NCI-H1436 treated with DMSO at 0.1 percent for 48 hours (cell line): ENCODE results near the gene PLAAT3.
"Not testable (repeated sequence)": the region's sequence is repeated elsewhere in the genome, so short reads cannot be mapped to it uniquely, and the experiment has no call there.

Experiments
- DNase-seq: peaks from one replicate; lab custom pipeline; 2025; lab: John Stamatoyannopoulos, UW

PLAAT3 gene

GRCh38 chr11:63537293-63538101, 76.7 kb downstream of the PLAAT3 start:
- no peak for DNase-seq

- DNase-seq, result no peak
These were observed 77.5 kb downstream of the PLAAT3 start, which contains the start of gene PLAAT4 for GRCh38 chr11:63536669-63537292. TSS of gene PLAAT4 (plus strand) at chr11:63536808. CDS start at chr11:63536869, 61 bp downstream.

- DNase-seq, result no peak
These were observed 78.5 kb downstream of the PLAAT3 start for GRCh38 chr11:63535734-63536133.

- no peak for DNase-seq
These were observed 79.3 kb downstream of the PLAAT3 start for GRCh38 chr11:63534895-63535461.

- DNase-seq, result no peak
These were observed 80.2 kb downstream of the PLAAT3 start for GRCh38 chr11:63534076-63534475.

- DNase-seq, result no peak
These were observed 81.3 kb downstream of the PLAAT3 start for GRCh38 chr11:63532799-63533475.

GRCh38 chr11:63532117-63532516, 82.1 kb downstream of the PLAAT3 start:
- no peak for DNase-seq

- not testable (repeated sequence) for DNase-seq
These were observed 83.0 kb downstream of the PLAAT3 start for GRCh38 chr11:63531074-63531792.

- no peak for DNase-seq
These were observed 84.2 kb downstream of the PLAAT3 start for GRCh38 chr11:63530021-63530420.

GRCh38 chr11:63529373-63529772, 84.9 kb downstream of the PLAAT3 start:
- DNase-seq, result not testable (repeated sequence)

GRCh38 chr11:63528729-63529278, 85.4 kb downstream of the PLAAT3 start:
- not testable (repeated sequence) for DNase-seq

- not testable (repeated sequence) for DNase-seq
These were observed 86.1 kb downstream of the PLAAT3 start for GRCh38 chr11:63528156-63528555.

GRCh38 chr11:63527667-63528066, 86.6 kb downstream of the PLAAT3 start:
- DNase-seq, result no peak
